CD4-positive, alpha-beta T cell treated with Interleukin-17A for 4 hours (primary cell): ENCODE measurements around the gene OBP2A.
A peak's percentile ranks its signal among the peaks of the same experiment; 100 is the strongest.
"Not testable (repeated sequence)": the region's sequence is repeated elsewhere in the genome, so short reads cannot be mapped to it uniquely, and the experiment has no call there.

Experiments used
- DNase-seq: peaks from one replicate; pipeline ENCODE4 v3.0.0-alpha.2; 2020; ENCODE audit warnings: mixed read lengths

Gene OBP2A

GRCh38 chr9:135545646-135546176 is at the start of gene OBP2A:
TSS of gene OBP2A (plus strand) at chr9:135546126. CDS start at chr9:135546181, 55 bp downstream.
- not testable (repeated sequence) for DNase-seq

GRCh38 chr9:135498381-135499126 is 47.4 kb upstream of the OBP2A start:
- DNase-seq = no peak

- peak; percentile 94 for DNase-seq
These were observed 46.4 kb upstream of the OBP2A start for GRCh38 chr9:135499326-135500070.

GRCh38 chr9:135500071-135500524 is 45.8 kb upstream of the OBP2A start:
- no peak for DNase-seq

- DNase-seq = peak; percentile 87
These were observed 45.2 kb upstream of the OBP2A start, which contains the start of gene MRPS2 for GRCh38 chr9:135500525-135501260. TSS of gene MRPS2 (plus strand) at chr9:135500682. CDS start at chr9:135500711, 29 bp downstream.

- DNase-seq = peak; percentile 55
These were observed 44.4 kb upstream of the OBP2A start for GRCh38 chr9:135501261-135502167.

- DNase-seq = no peak
These were observed 43.6 kb upstream of the OBP2A start for GRCh38 chr9:135502168-135502872.

GRCh38 chr9:135502873-135503321 is 43.0 kb upstream of the OBP2A start:
- no peak for DNase-seq

GRCh38 chr9:135503371-135504261 is 42.3 kb upstream of the OBP2A start:
- DNase-seq = no peak

- peak; percentile 69 for DNase-seq
These were observed 41.4 kb upstream of the OBP2A start for GRCh38 chr9:135504262-135505243.

- no peak for DNase-seq
These were observed 40.3 kb upstream of the OBP2A start for GRCh38 chr9:135505406-135506187.

- DNase-seq = no peak
These were observed 39.4 kb upstream of the OBP2A start for GRCh38 chr9:135506327-135507103.

GRCh38 chr9:135507104-135508035 is 38.6 kb upstream of the OBP2A start:
- no peak for DNase-seq

- DNase-seq = no peak
These were observed 37.6 kb upstream of the OBP2A start for GRCh38 chr9:135508211-135508820.

GRCh38 chr9:135509458-135509857 is 36.5 kb upstream of the OBP2A start:
- DNase-seq = no peak
